ENCODE data around the gene MOV10L1. TPM values are rescaled to one million over a fixed set of nuclear protein-coding genes. Genes with fewer than 3 reads are reported as not detected.
"Not testable (repeated sequence)": the region's sequence is repeated elsewhere in the genome, so short reads cannot be mapped to it uniquely, and the experiment has no call there.

The MOV10L1 gene
- total and polyA plus RNA-seq, 12 donors = 0.16 to 0.42 (median 0.26) TPM; not detected in 8

GRCh38 chr22:50202130-50202666, 112.4 kb downstream of the MOV10L1 start:
- intact Hi-C loops (cut with DNase I) = loop anchor here in 2 of 10 donors (10.0 kb wide), 1 partner anchor 267 kb away; no protein-coding TSS in a partner anchor

GRCh38 chr22:50203288-50203687, 113.5 kb downstream of the MOV10L1 start:
- DNase-seq (no peak), ATAC-seq (no peak)
- 97 to 98% methylated on average over 1 of the region's 1 CpG for WGBS, 2 donors
- TF ChIP-seq CTCF (IDR thresholded peaks at IDR 0.05) = no peak
- intact Hi-C loops (cut with DNase I) = loop anchor here in 2 of 10 donors (10.0 kb wide), 1 partner anchor 268 kb away; no protein-coding TSS in a partner anchor
- Histone ChIP-seq H3K4me1 (peaks cover 16 to 57% (median 47%) of the 10 kb centered on the region in 9 donors), H3K27me3 (no peaks in the 10 kb centered on the region), H3K27ac (no peak overlapping the region), H3K9me3 (no peaks in the 10 kb centered on the region), H3K36me3 (peaks cover 0 to 57% (median 19%) of the 10 kb centered on the region in 9 donors), H3K4me3 (no peak overlapping the region)

More at GRCh38 chr22:50202130-50202666, 112.4 kb downstream of the MOV10L1 start:
- H3K4me3 ChIP-seq = peak overlapping the region; percentile 63 to 98 (median 76)
- peaks cover 0 to 57% (median 13%) of the 10 kb centered on the region in 9 donors for H3K36me3 ChIP-seq
- no peak for TF ChIP-seq CTCF (IDR thresholded peaks at IDR 0.05)
- no peaks in the 10 kb centered on the region for H3K9me3 ChIP-seq
- DNase-seq (no peak), ATAC-seq (no peak)
- H3K27ac ChIP-seq = peak overlapping the region in 3 of 10 donors; percentile 37 to 91 (median 50)
- H3K27me3 ChIP-seq = no peaks in the 10 kb centered on the region
- WGBS, 2 donors = 59 to 62% methylated on average over 13 of the region's 13 CpGs
- peaks cover 14 to 52% (median 43%) of the 10 kb centered on the region in 9 donors for H3K4me1 ChIP-seq

DNA sequence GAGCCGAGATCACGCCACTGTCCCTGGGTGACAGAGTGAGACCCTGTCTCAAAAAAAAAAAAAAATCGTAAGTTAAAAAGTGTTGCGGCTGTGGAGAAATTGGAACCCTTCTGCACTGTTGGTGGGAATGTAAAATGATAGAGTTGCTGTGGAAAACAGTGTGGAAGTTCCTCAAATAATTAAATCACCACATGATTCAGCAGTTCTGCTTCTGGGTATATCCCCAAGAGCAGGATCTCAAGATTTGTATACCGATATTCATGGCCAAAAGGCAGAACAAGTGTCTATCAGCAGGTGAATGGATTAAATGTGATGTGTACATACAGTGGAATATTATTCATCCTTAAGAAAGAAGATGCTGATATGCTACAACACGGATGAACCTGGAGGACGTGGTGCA, 114.8 kb downstream of the MOV10L1 start:
- TF ChIP-seq CTCF (IDR thresholded peaks at IDR 0.05) = no peak
- WGBS, 2 donors = 94 to 96% methylated on average over 7 of the region's 7 CpGs
- Histone ChIP-seq H3K9me3 (no peaks in the 10 kb centered on the region), H3K27me3 (no peaks in the 10 kb centered on the region), H3K4me3 (peak overlapping the region in 1 of 10 donors; percentile 2), H3K36me3 (peaks cover 0 to 61% (median 21%) of the 10 kb centered on the region in 9 donors), H3K27ac (peak overlapping the region in 1 of 10 donors; percentile 43), H3K4me1 (peaks cover 16 to 58% (median 44%) of the 10 kb centered on the region in 9 donors)
- DNase-seq (no peak), ATAC-seq (no peak)
- intact Hi-C loops (cut with DNase I) = loop anchor here in 2 of 10 donors (10.0 kb wide), 1 partner anchor 270 kb away; no protein-coding TSS in a partner anchor

GRCh38 chr22:50204998-50205397, 115.2 kb downstream of the MOV10L1 start:
- 91% methylated on average over 9 of the region's 9 CpGs for WGBS, 2 donors

More at GRCh38 chr22:50204998-50205397, 115.2 kb downstream of the MOV10L1 start:
- Histone ChIP-seq H3K4me1 (peaks cover 14 to 55% (median 39%) of the 10 kb centered on the region in 9 donors), H3K4me3 (peak overlapping the region in 1 of 10 donors; percentile 2), H3K36me3 (peaks cover 0 to 63% (median 21%) of the 10 kb centered on the region in 9 donors), H3K27ac (peak overlapping the region in 1 of 10 donors; percentile 43)
- ATAC-seq, H3K27me3 ChIP-seq, DNase-seq, H3K9me3 ChIP-seq: not testable (repeated sequence)
- intact Hi-C loops (cut with DNase I) = loop anchor here in 4 of 10 donors (5.0 to 10.0 kb wide), 3 partner anchors 53 to 278 kb away; no protein-coding TSS in a partner anchor

Data from heart right ventricle (tissue), 16 donors.